Fibroblast of skin of right biceps (primary cell): ENCODE data around the gene C1orf116.
A peak's percentile ranks its signal among the peaks of the same experiment; 100 is the strongest.
"Not testable (repeated sequence)": the region's sequence is repeated elsewhere in the genome, so short reads cannot be mapped to it uniquely, and the experiment has no call there.

Experiments used
- DNase-seq: peaks from one replicate; pipeline ENCODE4 v3.0.0-alpha.2; 2013

C1orf116 gene

DNA sequence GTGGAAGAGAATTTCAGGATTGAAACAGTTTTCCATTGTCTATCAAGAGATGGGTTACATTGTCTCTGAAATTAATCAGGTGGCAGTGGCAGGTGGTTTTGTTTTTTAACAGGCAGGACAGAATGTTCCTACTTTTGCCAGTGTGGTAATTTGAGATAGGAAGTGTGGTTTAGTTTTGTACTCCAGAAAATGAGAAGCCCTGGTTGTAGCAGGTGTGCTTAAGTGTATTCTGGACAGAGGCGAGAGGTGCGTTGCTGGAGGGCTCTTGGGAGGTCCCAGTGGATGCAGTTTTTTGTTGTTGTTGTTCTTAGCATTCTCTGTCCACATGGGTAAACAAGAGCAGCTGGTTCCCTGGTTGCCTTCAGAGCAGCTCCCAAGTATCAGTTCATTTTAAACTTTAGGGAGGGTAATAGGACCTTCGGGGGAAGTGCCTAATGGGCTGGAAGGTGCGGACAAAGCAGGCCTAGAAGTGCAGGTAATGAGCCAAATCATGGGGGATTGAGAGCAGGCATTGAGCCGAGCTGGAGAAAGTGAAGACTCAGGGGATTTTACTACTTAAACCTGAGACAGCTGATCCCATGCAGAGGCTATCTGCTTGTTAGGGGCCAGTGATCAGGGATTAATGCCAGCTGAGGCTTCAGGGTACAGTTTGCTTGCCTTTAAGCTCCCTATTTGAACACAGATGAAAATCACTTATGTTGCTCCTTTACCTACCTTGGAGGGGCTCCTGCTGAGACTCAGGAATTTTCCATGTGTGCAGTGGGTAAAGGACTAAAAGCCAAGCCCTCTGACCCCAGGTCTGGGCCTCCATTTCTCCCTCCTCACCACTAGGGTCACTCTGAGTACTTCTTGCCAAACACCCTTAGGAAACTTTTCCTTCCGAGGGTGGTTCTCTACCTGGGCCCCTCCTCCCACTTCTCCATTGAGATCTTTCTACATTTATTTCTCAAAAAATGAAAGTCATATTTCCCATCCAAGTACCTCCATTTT is 26.6 kb upstream of the C1orf116 start:
- no peak for DNase-seq

DNA sequence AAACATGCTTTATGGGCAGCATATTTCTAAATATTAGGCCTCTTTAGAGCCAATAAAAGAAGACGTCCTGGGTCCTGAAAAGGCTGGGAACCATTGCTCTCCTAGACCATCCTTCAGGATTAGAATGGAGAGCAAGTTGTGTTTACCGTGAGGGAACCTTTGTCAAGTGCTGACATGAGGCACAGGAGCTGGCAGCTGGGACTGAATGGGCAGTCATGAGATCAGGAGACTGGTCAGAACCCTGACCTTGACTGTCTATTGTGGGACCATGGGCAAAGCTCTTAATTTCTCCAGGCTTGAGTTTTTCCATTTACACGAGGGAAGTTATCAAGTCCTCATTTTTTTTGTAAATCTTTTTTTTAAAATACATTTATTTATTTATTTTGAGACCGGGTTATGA is 25.7 kb upstream of the C1orf116 start:
- DNase-seq, result no peak

DNA sequence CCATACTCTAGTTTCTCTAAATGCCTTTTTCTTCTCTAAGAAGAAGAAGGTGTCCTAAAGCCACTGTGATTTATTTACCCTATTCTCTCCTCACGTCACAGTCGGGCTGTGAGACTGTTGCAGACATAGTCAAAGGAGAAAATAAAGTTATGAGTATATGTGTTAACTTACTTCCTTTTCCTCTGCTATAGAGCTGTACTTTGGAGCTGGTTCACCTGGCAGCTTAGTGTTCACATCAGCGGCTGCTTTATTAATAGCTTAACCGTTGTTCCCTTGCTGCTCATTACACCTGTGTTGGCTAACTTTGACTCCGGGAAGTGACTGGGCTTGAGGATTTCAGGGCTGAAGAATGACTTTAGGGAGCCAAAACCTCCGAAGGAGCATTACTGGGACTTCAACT is 24.1 kb upstream of the C1orf116 start:
- DNase-seq, result no peak

DNA sequence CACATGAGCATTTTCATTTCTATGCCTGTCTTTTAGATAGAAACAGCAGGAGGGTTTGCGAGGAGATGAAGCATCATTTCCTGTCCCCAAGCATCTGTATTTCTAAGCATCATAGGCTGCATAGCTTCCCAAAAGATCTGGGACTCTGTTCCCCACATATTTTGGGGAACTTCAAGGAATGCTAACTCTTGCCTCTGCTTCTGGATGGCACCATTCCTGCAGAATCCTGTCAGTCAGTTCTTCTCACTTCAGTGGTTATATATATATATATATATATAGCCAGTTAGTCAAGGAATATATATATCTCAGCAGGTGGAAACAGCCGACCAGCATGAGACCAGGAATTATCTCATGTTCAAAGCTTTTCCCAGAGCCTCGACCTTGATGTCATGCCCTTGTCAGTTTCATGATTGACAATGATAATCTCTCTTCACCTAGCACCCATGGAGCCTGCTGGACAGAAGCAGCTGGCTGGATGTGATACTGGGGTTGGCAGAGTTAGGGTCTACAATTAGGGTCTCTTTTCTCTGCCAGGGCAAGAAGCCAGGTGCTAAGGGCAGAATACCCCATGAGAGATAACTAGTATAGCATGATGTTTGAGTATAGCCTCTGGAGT is 22.9 kb upstream of the C1orf116 start:
- DNase-seq, result no peak

- DNase-seq, result no peak
Measured at GRCh38 chr1:207054491-207054890, 21.9 kb upstream of the C1orf116 start.

DNA sequence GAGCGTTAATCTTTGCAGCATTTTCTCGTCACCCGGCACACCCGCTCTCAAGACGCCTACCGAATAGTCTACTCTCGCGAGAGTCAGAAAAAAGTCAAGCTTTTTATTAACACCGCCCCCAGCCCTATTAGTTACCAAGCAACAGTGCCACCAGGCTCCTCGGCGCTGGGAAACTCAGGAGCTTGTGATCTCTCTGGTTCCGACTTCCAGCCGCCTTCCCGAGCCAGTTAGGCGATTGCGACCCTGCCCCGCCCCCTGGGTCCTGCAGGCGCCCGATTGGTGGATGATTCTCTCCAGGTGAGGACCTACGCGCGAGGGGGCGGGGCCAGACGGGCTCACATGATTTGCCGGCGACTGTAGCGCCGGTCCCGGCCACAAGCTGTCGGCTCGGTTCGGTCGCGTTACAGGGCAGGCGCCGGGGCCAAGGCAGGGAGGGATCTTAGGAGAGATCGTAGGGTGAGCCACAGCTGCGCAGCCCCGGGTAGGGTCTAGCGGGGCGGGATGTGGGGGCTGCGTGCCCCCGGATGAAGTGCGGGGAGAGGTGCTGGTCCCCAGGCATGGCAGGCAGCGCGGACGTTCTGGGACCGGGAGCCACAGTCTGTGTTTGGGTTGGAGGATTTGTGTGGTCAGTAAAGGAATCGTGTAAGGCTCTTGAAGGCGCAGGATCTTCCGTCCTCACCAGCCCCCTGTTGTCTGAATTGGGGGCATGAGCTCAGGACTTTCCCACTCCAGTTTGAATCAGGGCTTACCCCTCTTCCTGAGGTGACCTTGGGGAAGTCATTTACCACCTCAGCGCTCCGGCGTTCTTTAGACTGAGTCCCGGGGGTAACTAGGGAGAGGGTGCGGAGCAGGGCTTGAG is 20.6 kb upstream of the C1orf116 start, which contains the start of gene PFKFB2:
Gene PFKFB2, plus strand, starts transcription at position 365 of the 859 bp plus-strand sequence. CDS start 1,443 bp downstream, outside the sequence.
- peak; percentile 93 for DNase-seq

DNA sequence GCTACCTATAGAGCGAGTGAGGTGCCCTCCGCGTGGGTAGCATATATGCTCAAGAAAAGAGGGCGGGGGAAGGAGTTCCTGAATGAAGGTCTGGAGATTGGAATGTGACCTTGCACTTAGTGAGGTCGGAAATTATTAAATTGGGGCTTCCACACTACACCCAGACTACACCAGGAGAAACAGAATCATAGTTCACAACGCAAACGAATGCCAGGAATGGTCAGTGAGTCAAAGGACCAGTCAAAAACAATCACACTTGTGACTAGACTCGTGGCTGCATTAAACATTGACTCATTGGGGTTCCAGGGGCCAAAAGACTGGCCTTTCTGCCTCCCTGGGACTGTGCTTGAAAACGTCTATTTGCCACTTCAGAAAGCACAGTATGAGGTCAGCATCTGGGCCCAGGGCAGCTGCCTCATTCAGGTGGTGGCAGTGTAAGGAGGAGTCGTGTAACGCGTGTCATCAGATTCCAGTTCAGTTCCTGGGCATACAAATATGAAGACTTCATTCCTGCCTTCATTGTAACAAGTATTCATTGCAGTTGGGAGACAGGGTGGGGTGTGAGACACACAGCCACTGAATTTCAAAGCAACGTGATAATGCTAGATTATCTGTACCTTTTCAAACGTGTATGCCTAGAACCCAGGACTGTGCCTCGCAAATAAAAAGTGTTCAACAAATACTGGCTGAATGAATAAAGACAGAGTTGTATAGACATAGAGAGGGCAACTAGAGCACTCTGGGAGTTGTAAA is 18.8 kb upstream of the C1orf116 start, which contains the start of gene YOD1:
Gene YOD1, minus strand, starts transcription at position 18 of the 753 bp plus-strand sequence. CDS start 178 bp downstream, outside the sequence.
- peak; percentile 39 for DNase-seq

- peak; percentile 92 for DNase-seq
Measured at GRCh38 chr1:207050480-207051190, 18.1 kb upstream of the C1orf116 start.

GRCh38 chr1:207049974-207050391 is 17.4 kb upstream of the C1orf116 start:
- DNase-seq, result peak; percentile 53

DNA sequence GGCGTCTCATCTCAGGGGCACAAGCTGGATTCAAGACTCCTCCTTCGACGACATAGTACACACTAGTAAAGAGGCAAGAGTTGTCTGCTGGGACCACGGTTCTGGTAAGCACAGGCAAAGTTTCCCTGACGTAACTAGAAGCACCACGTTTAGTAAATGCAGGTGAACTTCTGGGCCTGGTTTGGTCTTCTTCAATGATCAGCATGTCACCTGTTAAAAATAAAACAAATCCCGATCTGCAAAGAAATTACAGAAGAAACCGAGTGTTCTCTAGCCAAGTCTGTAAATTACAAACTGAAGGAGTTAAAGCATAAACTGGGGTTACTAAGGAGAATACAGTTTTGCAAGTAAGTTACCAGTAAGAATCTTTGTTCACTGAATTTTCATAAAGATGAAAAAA is 17.0 kb upstream of the C1orf116 start:
- no peak for DNase-seq

GRCh38 chr1:207049054-207049453 is 16.5 kb upstream of the C1orf116 start:
- no peak for DNase-seq

- DNase-seq, result no peak
Measured at GRCh38 chr1:207048041-207048440, 15.5 kb upstream of the C1orf116 start.

GRCh38 chr1:207047505-207047904 is 14.9 kb upstream of the C1orf116 start:
- no peak for DNase-seq

DNA sequence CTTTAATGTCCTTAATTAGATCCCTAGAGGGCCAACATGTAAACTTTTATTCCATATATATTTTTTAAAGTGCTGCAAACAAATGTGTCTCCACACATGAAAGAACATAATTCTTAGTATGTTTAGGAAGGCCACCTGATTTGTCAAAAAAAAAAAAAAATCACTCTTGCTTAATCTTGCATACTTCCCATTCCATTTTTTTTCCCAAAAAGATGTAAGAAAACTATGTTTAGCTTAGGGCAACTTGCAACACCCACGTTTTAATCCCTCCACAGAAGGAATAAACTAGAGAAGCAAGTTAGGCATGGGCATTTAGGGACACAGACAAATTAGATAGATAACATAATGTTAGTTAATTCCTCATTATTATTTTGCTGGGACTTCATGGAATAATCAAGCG is 12.9 kb upstream of the C1orf116 start:
- DNase-seq, result no peak

DNA sequence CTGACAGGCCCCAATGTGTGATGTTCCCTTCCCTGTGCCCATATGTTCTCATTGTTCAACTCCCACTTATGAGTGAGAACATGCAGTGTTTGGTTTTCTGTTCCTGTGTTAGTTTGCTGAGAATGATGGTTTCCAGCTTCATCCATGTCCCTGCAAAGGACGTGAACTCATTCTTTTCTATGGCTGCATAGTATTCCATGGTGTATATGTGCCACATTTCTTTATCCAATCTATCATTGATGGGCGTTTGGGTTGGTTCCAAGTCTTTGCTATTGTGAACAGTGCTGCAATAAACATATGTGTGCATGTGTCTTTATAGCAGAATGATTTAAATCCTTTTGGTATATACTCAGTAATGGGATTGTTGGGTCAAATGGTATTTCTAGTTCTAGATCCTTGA is 8.8 kb upstream of the C1orf116 start:
- not testable (repeated sequence) for DNase-seq

DNA sequence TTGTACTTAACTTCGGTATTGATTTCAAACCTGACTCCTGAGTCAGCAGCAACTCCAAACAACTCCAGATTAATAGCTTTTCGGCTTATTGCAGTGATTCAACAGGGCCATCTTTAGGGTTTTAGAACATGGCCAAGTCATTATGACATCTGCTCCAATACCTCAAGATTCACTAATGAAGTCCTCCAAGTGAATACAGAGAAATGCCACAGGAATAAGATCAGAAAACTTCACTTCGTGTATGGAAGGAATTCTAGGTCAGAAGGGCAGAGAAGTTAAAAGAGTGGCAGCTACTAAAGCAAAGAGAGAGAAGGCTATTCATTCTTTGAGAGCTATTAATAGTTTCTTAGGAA is 7.6 kb upstream of the C1orf116 start:
- peak; percentile 67 for DNase-seq

GRCh38 chr1:207039380-207040180 is 7.0 kb upstream of the C1orf116 start:
- DNase-seq, result no peak

DNA sequence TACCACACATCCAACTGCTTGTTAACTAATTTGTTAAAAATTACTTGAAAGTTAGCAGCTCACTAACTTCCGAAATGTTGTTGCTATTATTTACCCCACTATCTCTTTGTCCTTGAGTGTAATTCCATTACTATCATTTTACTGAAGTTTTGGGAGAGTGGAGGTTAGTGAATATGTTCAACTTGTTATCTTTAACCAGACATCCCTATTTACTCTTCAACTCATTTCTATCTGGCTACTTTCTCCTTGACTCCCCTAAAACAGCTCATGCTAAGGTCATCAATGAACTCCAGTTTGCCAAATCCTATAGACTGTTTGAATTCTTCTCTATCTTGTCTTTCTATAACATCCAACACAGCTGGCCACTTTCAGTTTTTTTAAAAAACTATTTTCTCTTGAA is 4.3 kb upstream of the C1orf116 start:
- no peak for DNase-seq

- peak; percentile 28 for DNase-seq
Measured at GRCh38 chr1:207035877-207036551, 3.5 kb upstream of the C1orf116 start.

- peak; percentile 84 for DNase-seq
Measured at GRCh38 chr1:207034998-207035397, 2.4 kb upstream of the C1orf116 start.
